ENCODE results near the gene UTF1. TPM values are rescaled to one million over a fixed set of nuclear protein-coding genes. Genes with fewer than 3 reads are reported as not detected.
A peak's percentile ranks its signal among the peaks of the same experiment; 100 is the strongest.

Gene UTF1
- total and polyA plus RNA-seq, 9 donors = 0.06 to 9.3 (median 2.5) TPM; not detected in 2

DNA sequence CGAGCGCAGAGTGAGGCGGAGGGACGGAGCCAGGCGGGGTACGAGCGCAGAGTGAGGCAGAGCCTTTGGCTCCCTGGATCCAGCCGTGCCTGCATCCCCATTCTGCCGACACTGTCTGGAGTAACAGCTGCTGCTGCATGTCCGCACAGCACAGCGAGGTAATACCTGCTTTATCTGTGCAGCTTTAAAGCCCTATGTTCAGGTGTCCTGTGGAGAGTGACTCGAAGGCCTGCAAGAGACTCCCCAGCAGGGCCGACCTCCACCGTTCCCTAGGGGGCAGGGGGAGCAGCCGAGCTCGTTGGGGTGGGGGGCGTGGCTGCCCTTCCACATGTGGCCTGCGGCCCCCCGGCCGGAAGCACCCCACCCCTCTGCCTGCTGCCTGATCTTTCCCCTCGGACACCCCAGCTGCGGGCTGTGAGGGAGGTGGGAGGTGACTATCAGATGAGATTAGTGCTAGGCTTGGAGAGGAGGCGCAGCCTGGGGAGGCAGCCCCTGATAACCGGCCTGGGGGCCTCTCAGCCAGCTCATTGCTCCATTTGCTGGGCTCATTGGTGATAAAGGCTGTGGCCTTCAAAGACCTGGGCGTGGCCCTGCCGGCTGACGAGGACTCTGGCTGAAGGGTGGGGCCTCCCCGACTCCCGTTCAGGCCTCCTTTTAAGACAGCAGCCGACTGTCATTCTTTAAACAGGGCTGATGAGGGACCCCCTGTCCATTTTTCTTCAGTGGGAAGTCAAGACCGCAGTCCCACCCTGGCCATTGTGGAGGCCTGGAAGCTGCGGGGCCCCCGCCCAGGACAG, 15.6 kb downstream of the UTF1 start:
- 51 to 64% (median 52%) methylated on average over 31 to 33 of the region's 33 CpGs for WGBS, 3 donors
- no peaks in the 10 kb centered on the region for H3K9me3 ChIP-seq
- intact Hi-C loops (cut with DNase I) = no loop called here
- peak overlapping the region in 1 of 2 donors; percentile 97 for H3K27ac ChIP-seq
- peak; percentile 63 to 77 (median 70) for DNase-seq
- H3K4me1 ChIP-seq (ENCODE audit: insufficient read depth) = peaks cover 25% of the 10 kb centered on the region
- no peaks in the 10 kb centered on the region for H3K27me3 ChIP-seq
- no peaks in the 10 kb centered on the region for H3K36me3 ChIP-seq
- H3K4me3 ChIP-seq = no peak overlapping the region
- TF ChIP-seq POLR2A (IDR thresholded peaks at IDR 0.05) (no peak), EP300 (IDR thresholded peaks at IDR 0.05) (no peak)

GRCh38 chr10:133246236-133246626, 16.2 kb downstream of the UTF1 start:
- Histone ChIP-seq H3K4me1 (ENCODE audit: insufficient read depth) (peaks cover 28% of the 10 kb centered on the region), H3K27me3 (no peaks in the 10 kb centered on the region), H3K36me3 (no peaks in the 10 kb centered on the region), H3K27ac (peak overlapping the region in 1 of 2 donors; percentile 97), H3K4me3 (no peak overlapping the region), H3K9me3 (no peaks in the 10 kb centered on the region)
- WGBS, 3 donors = 63 to 70% (median 63%) methylated on average over 12 of the region's 12 CpGs
- DNase-seq = no peak
- intact Hi-C loops (cut with DNase I) = no loop called here
- TF ChIP-seq EP300 (IDR thresholded peaks at IDR 0.05) = no peak
- TF ChIP-seq CTCF (IDR thresholded peaks at IDR 0.05) = no peak
- TF ChIP-seq POLR2A (IDR thresholded peaks at IDR 0.05) = no peak

DNA sequence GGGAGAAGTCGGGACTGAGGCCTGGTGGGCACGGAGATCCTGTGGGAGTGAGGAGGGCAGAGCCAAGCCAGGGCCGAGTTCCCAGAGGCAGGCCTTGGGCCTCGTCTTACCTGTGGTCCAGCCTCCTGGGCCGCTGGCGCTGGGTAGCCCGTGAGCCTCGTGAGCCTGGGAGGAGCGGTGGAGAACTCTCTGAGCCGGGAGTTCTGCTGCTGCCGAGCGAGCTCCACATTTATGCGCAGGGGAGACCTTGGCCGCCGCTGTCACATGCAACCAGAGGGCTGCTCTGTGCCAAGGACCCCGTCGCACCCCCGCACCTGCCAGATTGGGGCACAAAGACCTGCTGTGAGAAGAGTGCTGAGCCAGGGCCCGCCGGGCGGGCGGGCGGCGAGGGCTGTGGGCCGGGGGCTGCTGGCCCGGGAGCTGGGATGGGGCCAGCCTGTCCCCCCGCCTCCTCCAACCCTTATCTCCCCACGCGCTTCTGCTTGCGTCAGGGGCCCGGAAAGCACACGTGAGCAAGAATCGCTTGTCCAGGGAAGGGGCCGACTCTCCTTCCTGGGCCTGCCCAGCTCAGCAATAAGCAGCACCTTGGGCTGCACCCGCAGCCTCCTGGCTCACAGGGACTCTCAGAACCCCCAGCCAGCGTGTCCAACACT, 17.8 kb downstream of the UTF1 start:
- WGBS, 3 donors = 10 to 18% (median 12%) methylated on average over 26 to 36 of the region's 36 CpGs
- peak; percentile 81 to 89 (median 88) for DNase-seq
- Histone ChIP-seq H3K36me3 (no peaks in the 10 kb centered on the region), H3K9me3 (no peaks in the 10 kb centered on the region), H3K4me3 (peak overlapping the region; percentile 24), H3K4me1 (ENCODE audit: insufficient read depth) (peaks cover 38% of the 10 kb centered on the region), H3K27me3 (no peaks in the 10 kb centered on the region), H3K27ac (peak overlapping the region; percentile 97 to 98)
- no peak for TF ChIP-seq CTCF (IDR thresholded peaks at IDR 0.05)
- TF ChIP-seq EP300 (IDR thresholded peaks at IDR 0.05) = no peak
- TF ChIP-seq POLR2A (IDR thresholded peaks at IDR 0.05) = no peak
- intact Hi-C loops (cut with DNase I) = no loop called here

- Histone ChIP-seq H3K36me3 (no peaks in the 10 kb centered on the region), H3K27me3 (no peaks in the 10 kb centered on the region), H3K27ac (peak overlapping the region; percentile 97 to 98), H3K4me3 (no peak overlapping the region), H3K9me3 (no peaks in the 10 kb centered on the region), H3K4me1 (ENCODE audit: insufficient read depth) (peaks cover 40% of the 10 kb centered on the region)
- DNase-seq = no peak
- no peak for TF ChIP-seq EP300 (IDR thresholded peaks at IDR 0.05)
- no peak for TF ChIP-seq CTCF (IDR thresholded peaks at IDR 0.05)
- WGBS, 3 donors = 51 to 71% (median 55%) methylated on average over 9 to 12 of the region's 12 CpGs
- intact Hi-C loops (cut with DNase I) = no loop called here
Observed at GRCh38 chr10:133248334-133248715, 18.3 kb downstream of the UTF1 start.
